HL-60 (cell line): ENCODE data around the gene TENM4.

ENCODE experiments used
- DNase-seq, 2 experiments: peaks; one replicate each; pipeline ENCODE4 v3.0.0-alpha.2; 2010 to 2020; ENCODE audit warnings: low read depth in 1 of 2, low spot score in 1 of 2
- H3K27ac ChIP-seq: fragments of 250-450 bp; sonication (Bioruptor Pico); replicated peaks from 2 replicates; pipeline ENCODE4 v1.5.1; 2020; ENCODE audit warnings: mild to moderate bottlenecking, moderate library complexity
- H3K27me3 ChIP-seq: fragments of 250-450 bp; sonication (Bioruptor Pico); 2 replicates; pipeline ENCODE4 v1.5.1; 2021; ENCODE audit warnings: mild to moderate bottlenecking, moderate library complexity; ENCODE audit not compliant: insufficient read depth, poor library complexity, severe bottlenecking
- H3K4me3 ChIP-seq: replicated peaks from 2 replicates; pipeline ENCODE4 v1.5.1; 2011; ENCODE audit warnings: mild to moderate bottlenecking, control low read depth, low read length; ENCODE audit not compliant: insufficient read depth
- GABPA ChIP-seq: IDR thresholded peaks from 2 replicates; pipeline ENCODE4 v1.6.1; 2012; ENCODE audit warnings: low read depth
- POLR2AphosphoS5 ChIP-seq: IDR thresholded peaks from 2 replicates; pipeline ENCODE4 v1.6.1; 2012; ENCODE audit warnings: low read depth
- SPI1 ChIP-seq: IDR thresholded peaks from 2 replicates; pipeline ENCODE4 v1.6.1; 2012; ENCODE audit warnings: low read depth, mild to moderate bottlenecking, borderline replicate concordance
- TF ChIP-seq, protein P1 (sequence below): IDR thresholded peaks from one replicate; pipeline ENCODE4 v1.5.1; 2011; ENCODE audit warnings: low read length, control low read depth, inconsistent platforms; ENCODE audit not compliant: insufficient read depth
- TF ChIP-seq, protein P2 (sequence below): IDR thresholded peaks from 2 replicates; pipeline ENCODE4 v1.6.1; 2012; ENCODE audit warnings: low read depth; ENCODE audit not compliant: insufficient replicate concordance

Gene TENM4

DNA sequence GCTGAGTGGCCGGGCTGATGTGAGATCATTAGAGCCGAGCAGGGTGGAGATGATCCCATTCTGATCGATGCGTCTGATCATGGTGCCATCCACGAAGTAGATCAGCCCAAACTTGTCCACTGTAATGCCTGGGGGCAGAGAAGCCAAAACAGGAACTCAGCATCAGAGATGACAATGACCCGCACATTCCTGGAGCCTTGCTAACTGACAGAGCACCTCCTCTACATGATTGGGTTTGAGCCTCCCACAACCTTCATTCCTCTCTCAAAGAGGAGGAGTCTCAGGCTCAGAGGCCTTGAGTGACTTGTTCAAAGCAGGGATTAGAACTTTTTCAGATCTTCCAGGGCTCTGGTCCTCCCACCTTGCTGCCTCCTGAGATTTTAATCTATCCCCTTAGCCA lies 732.4 kb downstream of the TENM4 start:
- no peak overlapping the region for H3K27ac ChIP-seq
- no peak for DNase-seq
- TF ChIP-seq GABPA (no peak), SPI1 (no peak), POLR2AphosphoS5 (no peak)
- TF ChIP-seq, protein P1, sequence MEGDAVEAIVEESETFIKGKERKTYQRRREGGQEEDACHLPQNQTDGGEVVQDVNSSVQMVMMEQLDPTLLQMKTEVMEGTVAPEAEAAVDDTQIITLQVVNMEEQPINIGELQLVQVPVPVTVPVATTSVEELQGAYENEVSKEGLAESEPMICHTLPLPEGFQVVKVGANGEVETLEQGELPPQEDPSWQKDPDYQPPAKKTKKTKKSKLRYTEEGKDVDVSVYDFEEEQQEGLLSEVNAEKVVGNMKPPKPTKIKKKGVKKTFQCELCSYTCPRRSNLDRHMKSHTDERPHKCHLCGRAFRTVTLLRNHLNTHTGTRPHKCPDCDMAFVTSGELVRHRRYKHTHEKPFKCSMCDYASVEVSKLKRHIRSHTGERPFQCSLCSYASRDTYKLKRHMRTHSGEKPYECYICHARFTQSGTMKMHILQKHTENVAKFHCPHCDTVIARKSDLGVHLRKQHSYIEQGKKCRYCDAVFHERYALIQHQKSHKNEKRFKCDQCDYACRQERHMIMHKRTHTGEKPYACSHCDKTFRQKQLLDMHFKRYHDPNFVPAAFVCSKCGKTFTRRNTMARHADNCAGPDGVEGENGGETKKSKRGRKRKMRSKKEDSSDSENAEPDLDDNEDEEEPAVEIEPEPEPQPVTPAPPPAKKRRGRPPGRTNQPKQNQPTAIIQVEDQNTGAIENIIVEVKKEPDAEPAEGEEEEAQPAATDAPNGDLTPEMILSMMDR = no peak
- TF ChIP-seq, protein P2, sequence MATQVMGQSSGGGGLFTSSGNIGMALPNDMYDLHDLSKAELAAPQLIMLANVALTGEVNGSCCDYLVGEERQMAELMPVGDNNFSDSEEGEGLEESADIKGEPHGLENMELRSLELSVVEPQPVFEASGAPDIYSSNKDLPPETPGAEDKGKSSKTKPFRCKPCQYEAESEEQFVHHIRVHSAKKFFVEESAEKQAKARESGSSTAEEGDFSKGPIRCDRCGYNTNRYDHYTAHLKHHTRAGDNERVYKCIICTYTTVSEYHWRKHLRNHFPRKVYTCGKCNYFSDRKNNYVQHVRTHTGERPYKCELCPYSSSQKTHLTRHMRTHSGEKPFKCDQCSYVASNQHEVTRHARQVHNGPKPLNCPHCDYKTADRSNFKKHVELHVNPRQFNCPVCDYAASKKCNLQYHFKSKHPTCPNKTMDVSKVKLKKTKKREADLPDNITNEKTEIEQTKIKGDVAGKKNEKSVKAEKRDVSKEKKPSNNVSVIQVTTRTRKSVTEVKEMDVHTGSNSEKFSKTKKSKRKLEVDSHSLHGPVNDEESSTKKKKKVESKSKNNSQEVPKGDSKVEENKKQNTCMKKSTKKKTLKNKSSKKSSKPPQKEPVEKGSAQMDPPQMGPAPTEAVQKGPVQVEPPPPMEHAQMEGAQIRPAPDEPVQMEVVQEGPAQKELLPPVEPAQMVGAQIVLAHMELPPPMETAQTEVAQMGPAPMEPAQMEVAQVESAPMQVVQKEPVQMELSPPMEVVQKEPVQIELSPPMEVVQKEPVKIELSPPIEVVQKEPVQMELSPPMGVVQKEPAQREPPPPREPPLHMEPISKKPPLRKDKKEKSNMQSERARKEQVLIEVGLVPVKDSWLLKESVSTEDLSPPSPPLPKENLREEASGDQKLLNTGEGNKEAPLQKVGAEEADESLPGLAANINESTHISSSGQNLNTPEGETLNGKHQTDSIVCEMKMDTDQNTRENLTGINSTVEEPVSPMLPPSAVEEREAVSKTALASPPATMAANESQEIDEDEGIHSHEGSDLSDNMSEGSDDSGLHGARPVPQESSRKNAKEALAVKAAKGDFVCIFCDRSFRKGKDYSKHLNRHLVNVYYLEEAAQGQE = no peak
- peaks cover 2% of the 10 kb centered on the region for H3K27me3 ChIP-seq
- H3K4me3 ChIP-seq = no peak overlapping the region

DNA sequence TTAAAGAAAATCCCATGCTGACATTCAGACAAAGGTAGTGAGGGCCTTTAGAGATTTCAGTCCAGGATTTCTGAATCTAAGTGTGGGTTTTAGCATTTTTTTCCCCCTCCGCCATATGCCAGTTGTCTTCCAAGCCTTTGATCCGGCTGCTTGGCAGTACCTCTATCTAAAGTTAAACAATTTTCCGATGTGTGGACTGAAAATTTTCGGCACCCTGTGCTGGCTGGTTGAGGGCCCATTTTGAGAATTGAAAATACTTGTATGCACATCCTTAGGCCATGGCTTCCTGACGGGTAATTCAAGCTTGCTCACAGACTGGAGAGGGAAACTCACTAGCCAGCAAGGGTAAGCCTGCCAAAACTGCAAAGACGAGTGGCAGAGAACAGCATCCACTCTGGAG lies 734.3 kb downstream of the TENM4 start:
- no peak for TF ChIP-seq POLR2AphosphoS5
- TF ChIP-seq SPI1 = no peak
- TF ChIP-seq, protein P1 = no peak
- no peak for TF ChIP-seq GABPA
- TF ChIP-seq, protein P2 = no peak
- DNase-seq = no peak
- H3K27me3 ChIP-seq = peaks cover 2% of the 10 kb centered on the region
- no peak overlapping the region for H3K27ac ChIP-seq
- no peak overlapping the region for H3K4me3 ChIP-seq

DNA sequence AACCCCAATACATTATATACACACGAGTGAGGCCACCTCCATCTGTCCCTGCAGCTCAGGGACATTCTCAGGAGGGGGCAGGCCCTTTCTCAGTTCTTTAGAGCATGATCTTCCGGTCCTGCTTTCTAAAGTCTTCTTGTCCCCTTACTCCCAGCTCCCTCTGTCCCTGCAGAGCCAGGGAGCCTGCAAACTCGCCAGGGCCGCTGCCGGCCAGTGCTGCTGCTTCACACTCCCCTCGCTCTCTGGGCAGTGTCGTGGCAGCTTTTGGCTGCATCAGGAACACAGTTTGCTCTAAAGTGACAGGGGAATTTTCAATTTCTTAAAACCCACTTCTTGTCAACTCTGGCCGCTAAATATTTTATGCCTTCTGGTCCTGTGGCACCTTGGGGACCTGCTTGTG lies 736.0 kb downstream of the TENM4 start:
- Histone ChIP-seq H3K4me3 (no peak overlapping the region), H3K27ac (no peak overlapping the region), H3K27me3 (peaks cover 2% of the 10 kb centered on the region)
- TF ChIP-seq, protein P1 = no peak
- TF ChIP-seq, protein P2 = no peak
- TF ChIP-seq SPI1 = no peak
- no peak for TF ChIP-seq POLR2AphosphoS5
- no peak for TF ChIP-seq GABPA
- no peak for DNase-seq
